ENCODE measurements around the gene APOD.
"Not testable (repeated sequence)": the region's sequence is repeated elsewhere in the genome, so short reads cannot be mapped to it uniquely, and the experiment has no call there.

Gene APOD

DNA sequence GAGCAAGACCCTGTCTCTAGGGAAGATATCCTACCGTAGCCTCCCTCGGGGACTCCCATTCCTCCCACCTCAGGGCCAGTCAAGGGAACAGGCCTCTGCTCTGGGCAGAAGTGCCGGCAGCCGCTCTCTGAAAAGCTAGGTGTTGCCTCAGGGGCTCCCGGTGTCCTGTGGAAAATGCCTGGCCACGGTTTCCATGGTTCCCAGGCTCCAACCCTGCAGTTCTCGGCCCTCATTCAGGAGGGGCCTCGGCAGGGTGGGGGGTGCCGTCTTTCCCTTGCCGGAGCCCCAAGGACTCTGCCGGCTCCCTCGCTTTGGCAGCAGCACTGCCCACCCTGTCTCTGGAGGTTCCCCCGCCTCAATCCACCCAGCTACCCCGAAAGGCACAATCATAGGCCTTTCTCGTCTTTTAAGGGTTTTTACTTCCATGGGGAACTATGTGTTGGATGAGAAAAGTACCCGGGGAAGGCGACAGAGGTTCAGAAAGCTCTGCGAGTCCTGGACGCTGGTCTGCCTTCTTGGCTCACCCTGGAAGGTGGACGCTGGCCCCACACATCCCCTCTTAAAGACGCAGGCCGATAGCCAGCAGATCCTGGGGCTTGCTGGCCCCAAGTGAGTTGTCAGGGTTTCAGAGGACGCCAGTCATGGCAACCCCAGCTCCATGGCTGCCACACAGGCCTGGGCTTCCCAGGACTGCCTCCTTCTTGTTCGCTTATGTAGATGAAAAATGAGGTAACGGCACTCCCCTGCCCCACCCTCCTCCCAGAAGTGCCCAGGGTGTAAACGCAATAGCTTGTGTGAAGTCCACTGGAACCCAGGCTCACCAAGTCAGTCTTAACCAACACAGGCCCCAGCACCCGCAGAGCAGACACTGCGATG lies 34.3 kb upstream of the APOD start:
- DNase-seq, result not testable (repeated sequence)

GRCh38 chr3:195617134-195617533 lies 33.4 kb upstream of the APOD start:
- DNase-seq, result not testable (repeated sequence)

DNA sequence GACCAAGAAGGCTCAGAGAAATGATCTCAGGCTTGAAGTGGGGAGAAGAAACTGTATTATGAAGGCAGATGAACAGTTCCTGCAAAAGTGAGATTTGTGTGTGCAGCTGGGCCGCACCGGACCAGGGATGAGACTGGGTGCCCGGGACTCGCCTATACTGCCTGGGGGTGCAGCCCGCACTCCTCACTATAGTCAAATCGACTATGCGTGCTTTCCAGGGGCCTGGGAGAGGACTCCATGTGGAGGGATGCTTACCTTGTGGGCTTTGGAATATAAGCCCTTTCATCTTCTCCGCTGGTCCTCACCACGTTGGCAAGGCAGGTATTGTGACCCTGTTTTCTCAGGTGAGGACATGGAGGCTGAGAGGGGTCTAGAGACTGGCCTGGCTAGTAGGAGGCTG lies 32.9 kb upstream of the APOD start:
- DNase-seq, result no peak

DNA sequence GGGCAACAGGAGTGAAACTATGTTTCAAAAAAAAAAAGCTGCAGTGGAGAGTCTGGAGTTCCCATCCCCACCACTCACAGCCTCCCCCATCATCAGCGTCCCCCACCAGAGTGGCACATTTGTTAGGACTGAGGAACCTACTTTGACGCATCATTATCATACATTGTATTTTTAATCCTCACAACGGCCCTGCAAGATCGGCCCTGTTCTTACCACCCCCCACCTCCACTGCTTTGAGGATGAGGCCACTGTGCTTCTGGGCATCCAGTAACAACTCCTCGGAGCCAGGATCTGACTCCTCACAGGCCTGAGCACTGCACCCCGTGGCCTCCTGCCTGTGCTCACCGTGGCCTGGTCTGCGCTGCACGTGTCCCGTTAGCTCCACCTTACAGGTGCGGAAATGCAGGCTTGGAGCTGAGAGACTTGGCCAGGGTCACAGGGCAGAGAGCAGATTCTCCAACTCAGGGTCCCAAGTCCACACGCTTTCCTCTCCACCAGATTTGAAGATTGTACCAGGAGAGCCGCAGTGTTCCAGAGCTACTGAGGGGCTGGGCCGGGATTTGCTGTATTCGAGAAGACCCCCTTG lies 32.3 kb upstream of the APOD start:
- DNase-seq, result not testable (repeated sequence)

DNA sequence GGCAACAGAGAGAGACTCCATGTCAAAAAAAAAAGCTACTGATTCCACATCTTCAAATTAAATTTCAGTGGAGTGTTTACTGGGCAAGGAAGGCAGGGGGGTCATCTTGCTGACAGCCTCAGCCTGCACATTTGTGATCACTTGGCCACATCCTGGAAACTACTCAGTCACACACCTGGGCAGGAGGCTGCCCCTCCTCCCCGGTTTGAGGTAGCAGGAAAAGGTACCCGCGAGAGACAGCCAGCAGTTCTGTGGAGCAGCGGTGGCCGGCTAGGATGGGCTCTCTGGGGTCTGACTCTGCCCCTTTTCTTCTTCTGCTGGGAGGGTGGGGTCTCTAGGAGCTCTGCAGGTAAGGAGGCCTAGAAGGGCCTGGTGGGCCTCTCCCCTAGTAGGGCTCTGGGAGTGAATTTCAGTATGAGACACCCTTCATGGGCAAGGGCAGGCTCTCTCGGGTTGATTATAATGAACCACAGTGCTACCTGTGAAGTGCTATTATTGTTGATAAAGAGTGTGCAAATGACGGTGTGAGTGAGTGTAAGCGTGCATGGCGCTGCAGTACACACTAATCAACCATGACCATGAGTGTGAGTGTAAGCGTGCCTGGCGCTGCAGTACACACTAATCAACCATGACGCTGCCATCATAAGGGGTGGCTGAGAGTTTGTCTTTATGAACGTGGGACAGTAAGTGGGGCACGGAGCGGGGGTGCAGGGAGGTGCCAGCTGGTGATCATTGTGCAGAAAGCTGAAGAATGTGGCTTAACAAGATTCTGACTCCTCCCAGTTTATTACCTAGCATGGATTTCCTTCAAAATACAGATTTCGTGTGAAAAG lies 31.1 kb upstream of the APOD start:
- peak; percentile 17 for DNase-seq

DNA sequence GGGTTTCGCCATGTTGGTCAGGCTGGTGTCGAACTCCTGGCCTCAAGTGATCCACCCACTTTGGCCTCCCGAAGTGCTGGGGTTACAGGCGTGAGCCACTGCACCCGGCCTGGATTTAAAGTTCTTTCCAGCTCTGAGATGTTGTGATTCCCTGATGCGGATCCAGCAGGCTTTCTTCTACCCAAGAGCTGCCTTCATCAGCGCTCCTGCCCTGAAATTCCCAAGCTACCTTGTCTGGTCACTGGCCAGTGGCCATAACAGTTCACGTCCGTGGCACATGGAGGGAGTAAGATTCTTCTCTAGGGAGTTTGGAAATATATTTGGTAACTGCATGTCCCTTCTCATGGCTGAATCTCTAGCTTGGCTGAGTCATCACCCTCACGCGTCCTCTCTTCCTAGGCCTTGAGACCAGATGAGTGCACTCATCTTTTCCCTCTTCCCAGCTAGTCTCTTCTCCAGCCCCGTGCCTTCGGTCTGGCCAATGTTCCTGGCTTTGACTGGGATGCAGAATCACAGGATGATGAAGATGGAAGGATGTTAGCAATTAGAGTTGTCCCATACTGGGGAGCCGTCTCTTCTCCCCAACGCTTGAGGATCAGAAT lies 29.8 kb upstream of the APOD start:
- no peak for DNase-seq

GRCh38 chr3:195612075-195612800 lies 28.5 kb upstream of the APOD start:
- DNase-seq, result no peak

DNA sequence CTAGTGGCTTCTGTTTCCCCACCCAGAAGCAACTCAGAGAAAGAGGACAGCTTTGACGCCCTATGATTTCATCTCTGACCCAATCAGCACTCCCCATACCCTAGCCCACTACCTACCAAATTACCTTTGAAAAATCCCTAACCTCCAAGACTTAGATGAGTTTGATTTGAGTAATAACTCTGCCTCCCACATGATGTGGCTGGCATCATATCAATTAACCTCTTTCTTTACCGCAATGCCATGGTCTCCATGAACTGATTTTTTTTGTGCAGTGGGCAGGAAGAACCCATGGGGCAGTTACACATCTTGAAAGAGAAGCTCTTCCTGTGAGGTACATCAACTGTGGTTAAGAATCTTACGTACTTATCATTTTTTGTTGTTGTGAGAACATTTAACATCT lies 25.5 kb upstream of the APOD start:
- no peak for DNase-seq

GRCh38 chr3:195601785-195602184 lies 18.0 kb upstream of the APOD start:
- DNase-seq, result not testable (repeated sequence)

DNA sequence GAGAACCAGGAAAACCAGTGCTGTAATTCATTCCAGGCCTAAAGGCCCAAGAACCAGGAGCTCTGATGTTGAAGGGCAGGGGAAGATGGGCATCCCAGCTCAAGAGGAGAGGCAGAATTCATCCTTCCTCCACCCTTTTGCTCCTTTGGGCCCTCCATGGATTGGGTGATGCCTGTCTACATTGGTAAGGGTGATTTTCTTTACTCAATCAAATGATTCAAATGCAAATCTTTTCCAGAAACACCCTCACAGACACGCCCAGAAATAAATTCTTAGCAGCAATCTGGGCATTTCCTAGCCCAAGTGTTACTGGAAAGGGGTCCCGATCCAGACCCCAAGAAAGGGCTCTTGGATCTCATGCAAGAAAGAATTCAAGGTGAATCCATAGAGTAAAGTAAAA lies 17.6 kb upstream of the APOD start:
- no peak for DNase-seq

DNA sequence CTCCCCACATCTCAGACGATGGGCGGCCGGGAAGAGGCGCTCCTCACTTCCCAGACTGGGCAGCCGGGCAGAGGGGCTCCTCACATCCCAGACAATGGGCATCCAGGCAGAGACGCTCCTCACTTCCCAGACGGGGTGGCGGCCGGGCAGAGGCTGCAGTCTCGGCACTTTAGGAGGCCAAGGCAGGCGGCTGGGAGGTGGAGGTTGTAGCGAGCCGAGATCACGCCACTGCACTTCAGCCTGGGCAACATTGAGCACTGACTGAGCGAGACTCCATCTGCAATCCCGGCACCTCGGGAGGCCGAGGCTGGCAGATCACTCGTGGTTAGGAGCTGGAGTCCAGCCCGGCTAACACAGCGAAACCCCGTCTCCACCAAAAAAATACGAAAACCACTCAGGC lies 16.2 kb upstream of the APOD start:
- DNase-seq, result not testable (repeated sequence)

DNA sequence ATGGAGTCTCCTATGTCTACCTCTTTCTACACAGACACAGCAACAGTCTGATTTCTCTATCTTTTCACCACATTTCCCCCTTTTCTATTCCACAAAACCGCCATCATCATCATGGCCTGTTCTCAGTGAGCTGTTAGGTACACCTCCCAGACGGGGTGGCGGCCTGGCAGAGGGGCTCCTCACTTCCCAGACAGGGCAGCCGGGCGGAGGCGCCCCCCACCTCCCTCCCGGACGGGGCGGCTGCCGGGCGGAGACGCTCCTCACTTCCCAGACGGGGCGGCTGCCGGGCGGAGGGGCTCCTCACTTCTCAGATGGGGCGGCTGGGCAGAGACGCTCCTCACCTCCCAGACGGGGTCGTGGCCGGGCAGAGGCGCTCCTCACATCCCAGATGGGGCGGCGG lies 15.8 kb upstream of the APOD start:
- DNase-seq, result not testable (repeated sequence)

DNA sequence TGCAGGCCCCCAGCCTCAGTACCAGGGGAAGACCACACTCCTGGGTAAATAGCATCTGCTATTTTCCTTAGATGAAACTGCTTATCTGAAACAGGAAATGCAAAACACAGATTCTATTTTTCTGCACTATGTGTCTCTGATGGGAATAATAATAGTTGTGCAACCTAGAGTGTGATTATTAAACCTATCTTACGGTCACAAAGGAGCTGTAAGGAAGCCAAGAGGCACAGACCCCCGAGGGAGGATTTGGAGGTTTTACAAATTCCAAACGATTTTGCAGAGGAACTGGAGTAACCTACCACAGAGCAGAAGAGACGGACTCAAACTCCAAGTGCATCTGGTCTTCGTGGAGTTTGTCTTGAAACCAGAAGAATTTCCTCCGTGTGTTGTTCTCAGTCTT lies 14.1 kb upstream of the APOD start:
- no peak for DNase-seq

- DNase-seq, result no peak
Observed at GRCh38 chr3:195597229-195597628, 13.5 kb upstream of the APOD start.

DNA sequence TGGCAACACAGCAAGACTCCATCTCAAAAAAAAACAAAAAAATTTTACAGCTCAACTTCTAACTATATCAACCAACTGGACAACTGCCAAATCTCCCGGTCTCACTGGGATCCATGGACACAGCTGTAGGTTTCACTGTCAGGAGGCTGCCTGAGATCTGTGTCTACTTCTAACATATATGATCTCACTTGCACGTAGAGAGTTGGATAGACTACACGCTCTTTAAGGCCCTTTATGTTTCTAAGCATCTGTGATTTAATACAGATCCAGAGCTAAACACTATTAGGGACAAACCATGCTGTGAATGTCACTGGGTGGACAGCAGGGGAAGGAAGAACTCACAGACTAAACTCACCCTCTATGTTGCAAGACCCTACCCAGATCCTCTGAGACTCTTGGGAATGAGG lies 13.0 kb upstream of the APOD start:
- no peak for DNase-seq

DNA sequence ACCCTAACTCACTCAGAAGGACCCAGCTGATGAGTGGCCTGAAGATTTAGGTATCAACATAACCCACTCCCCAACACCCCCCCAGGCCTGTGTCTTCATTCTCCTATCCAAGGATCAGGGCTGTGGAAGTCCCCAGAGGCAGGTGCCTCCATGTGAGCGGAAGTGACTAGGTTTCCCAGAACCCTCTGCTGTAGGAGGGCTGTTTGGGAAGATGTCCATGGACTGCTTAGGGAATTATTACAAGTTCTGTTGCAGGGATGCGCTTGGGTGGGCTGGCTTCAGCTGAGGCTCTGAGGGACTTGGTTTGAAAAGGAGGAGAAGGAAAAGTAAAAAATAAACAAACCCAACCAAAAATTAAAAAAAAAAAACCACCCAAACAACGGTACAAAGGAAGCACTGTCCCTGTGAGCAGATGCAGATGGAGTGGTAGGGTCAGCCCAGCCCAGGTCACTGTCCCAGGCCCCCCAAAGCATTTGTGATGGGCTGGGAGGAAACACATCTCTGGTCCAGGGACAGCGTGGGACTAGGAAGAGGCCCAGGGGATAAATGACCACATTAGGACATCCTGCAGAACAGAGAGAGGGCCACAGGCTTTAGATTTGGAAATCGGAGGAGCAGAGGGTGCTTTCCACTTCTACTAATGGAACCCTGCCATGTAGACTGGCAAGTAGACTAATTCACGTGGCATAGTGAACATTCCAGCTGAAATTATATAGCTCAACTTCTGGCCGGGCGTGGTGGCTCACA lies 12.2 kb upstream of the APOD start:
- DNase-seq, result no peak

- DNase-seq, result no peak
Observed at GRCh38 chr3:195591852-195592251, 8.1 kb upstream of the APOD start.

- DNase-seq, result no peak
Observed at GRCh38 chr3:195591220-195591619, 7.5 kb upstream of the APOD start.

- not testable (repeated sequence) for DNase-seq
Observed at GRCh38 chr3:195590381-195590780, 6.6 kb upstream of the APOD start.

- not testable (repeated sequence) for DNase-seq
Observed at GRCh38 chr3:195589796-195590195, 6.1 kb upstream of the APOD start.

DNA sequence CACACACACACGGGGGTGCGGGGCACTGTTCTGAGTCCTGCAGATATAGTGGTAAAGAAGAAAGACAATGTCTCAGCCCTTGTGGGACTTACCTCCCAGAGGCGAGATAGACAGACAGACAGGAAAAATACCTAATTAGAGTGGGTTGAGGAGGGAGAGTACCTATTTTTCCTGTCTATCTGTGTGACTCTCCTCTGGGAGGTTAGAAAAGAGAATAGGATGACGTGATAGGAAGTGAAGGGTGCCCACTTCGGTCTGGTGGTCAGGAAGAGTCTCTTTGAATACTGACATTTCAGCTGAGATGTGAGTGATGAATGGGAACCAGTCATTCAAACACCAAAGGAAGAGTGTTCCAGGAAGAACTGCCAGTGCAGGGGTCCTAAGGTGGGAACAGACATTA lies 4.1 kb upstream of the APOD start:
- no peak for DNase-seq

GRCh38 chr3:195587406-195587805 lies 3.7 kb upstream of the APOD start:
- DNase-seq, result no peak
